ENCODE measurements around the gene NREP.

NREP gene

GRCh38 chr5:111765613-111766571, 8.9 kb upstream of the NREP start:
- Histone ChIP-seq H3K9me3 (no peaks in the 10 kb centered on the region), H3K36me3 (no peaks in the 10 kb centered on the region), H3K27ac (no peak overlapping the region), H3K27me3 (no peaks in the 10 kb centered on the region), H3K4me3 (no peak overlapping the region), H3K4me1 (no peaks in the 10 kb centered on the region)
- TF ChIP-seq, protein P1, sequence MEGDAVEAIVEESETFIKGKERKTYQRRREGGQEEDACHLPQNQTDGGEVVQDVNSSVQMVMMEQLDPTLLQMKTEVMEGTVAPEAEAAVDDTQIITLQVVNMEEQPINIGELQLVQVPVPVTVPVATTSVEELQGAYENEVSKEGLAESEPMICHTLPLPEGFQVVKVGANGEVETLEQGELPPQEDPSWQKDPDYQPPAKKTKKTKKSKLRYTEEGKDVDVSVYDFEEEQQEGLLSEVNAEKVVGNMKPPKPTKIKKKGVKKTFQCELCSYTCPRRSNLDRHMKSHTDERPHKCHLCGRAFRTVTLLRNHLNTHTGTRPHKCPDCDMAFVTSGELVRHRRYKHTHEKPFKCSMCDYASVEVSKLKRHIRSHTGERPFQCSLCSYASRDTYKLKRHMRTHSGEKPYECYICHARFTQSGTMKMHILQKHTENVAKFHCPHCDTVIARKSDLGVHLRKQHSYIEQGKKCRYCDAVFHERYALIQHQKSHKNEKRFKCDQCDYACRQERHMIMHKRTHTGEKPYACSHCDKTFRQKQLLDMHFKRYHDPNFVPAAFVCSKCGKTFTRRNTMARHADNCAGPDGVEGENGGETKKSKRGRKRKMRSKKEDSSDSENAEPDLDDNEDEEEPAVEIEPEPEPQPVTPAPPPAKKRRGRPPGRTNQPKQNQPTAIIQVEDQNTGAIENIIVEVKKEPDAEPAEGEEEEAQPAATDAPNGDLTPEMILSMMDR (IDR thresholded peaks at IDR 0.05) = no peak
- no peak for DNase-seq
- intact Hi-C loops (cut with DNase I; ENCODE audit: low total_unique reads) = no loop called here

- H3K9me3 ChIP-seq = no peaks in the 10 kb centered on the region
- H3K4me1 ChIP-seq = no peaks in the 10 kb centered on the region
- H3K36me3 ChIP-seq = no peaks in the 10 kb centered on the region
- H3K4me3 ChIP-seq = no peak overlapping the region
- TF ChIP-seq, protein P1 (IDR thresholded peaks at IDR 0.05) = no peak
- intact Hi-C loops (cut with DNase I; ENCODE audit: low total_unique reads) = no loop called here
- no peak overlapping the region for H3K27ac ChIP-seq
- no peak for DNase-seq
- no peaks in the 10 kb centered on the region for H3K27me3 ChIP-seq
These were observed 7.0 kb upstream of the NREP start for GRCh38 chr5:111764019-111764418.

- Histone ChIP-seq H3K27ac (no peak overlapping the region), H3K9me3 (no peaks in the 10 kb centered on the region), H3K4me1 (peaks cover 0 to 6% (median 0%) of the 10 kb centered on the region in 4 donors), H3K27me3 (no peaks in the 10 kb centered on the region), H3K4me3 (no peak overlapping the region), H3K36me3 (no peaks in the 10 kb centered on the region)
- TF ChIP-seq, protein P1 (IDR thresholded peaks at IDR 0.05) = no peak
- intact Hi-C loops (cut with DNase I; ENCODE audit: low total_unique reads) = no loop called here
- no peak for DNase-seq
These were observed 5.9 kb upstream of the NREP start for GRCh38 chr5:111762895-111763294.

- no peaks in the 10 kb centered on the region for H3K27me3 ChIP-seq
- peaks cover 0 to 33% (median 11%) of the 10 kb centered on the region in 4 donors for H3K4me1 ChIP-seq
- H3K9me3 ChIP-seq = no peaks in the 10 kb centered on the region
- DNase-seq = no peak
- H3K36me3 ChIP-seq = no peaks in the 10 kb centered on the region
- H3K27ac ChIP-seq = peak overlapping the region; percentile 70 to 80
- TF ChIP-seq, protein P1 (IDR thresholded peaks at IDR 0.05) = no peak
- intact Hi-C loops (cut with DNase I; ENCODE audit: low total_unique reads) = loop anchor here (10.0 kb wide), 1 partner anchor 387 kb away; no protein-coding TSS in a partner anchor
- H3K4me3 ChIP-seq = peak overlapping the region; percentile 62 to 68
These were observed 1.3 kb upstream of the NREP start for GRCh38 chr5:111758284-111758628.

GRCh38 chr5:111757355-111758283, 625 bp upstream of the NREP start:
- peak; percentile 88 to 98 for DNase-seq
- TF ChIP-seq, protein P1 (IDR thresholded peaks at IDR 0.05) = peak; percentile 30 to 51
- no peaks in the 10 kb centered on the region for H3K36me3 ChIP-seq
- no peaks in the 10 kb centered on the region for H3K9me3 ChIP-seq
- peaks cover 0 to 37% (median 11%) of the 10 kb centered on the region in 4 donors for H3K4me1 ChIP-seq
- peak overlapping the region; percentile 70 to 80 for H3K27ac ChIP-seq
- no peaks in the 10 kb centered on the region for H3K27me3 ChIP-seq
- intact Hi-C loops (cut with DNase I; ENCODE audit: low total_unique reads) = loop anchor here (10.0 kb wide), 1 partner anchor 387 kb away; no protein-coding TSS in a partner anchor
- H3K4me3 ChIP-seq = peak overlapping the region; percentile 62 to 68
